Measurements from ENCODE around the gene EID1.

The EID1 gene

DNA sequence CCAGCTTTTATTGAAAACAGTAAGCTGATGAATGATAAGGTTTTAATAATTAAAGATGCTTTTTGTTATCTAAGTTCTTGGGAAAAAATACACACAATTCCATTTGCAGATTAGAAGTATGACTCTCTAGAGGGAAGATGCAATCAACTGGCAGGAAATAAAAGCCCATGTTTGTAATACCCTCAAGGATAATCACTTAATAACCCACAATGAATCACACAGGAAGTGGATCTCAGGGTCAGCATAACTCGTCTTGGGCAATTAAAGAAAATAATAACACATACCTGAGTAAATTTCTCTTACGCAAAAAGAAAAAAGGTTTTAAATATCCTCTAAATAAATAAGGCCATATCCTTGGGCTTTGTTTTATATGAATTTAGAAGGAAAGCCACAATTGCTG, 9.4 kb upstream of the EID1 start:
- no peak for DNase-seq (ENCODE audit: low read depth, low spot score)

- no peak for DNase-seq (ENCODE audit: low read depth, low spot score)
Observed at GRCh38 chr15:48869966-48870365, 8.0 kb upstream of the EID1 start.

DNA sequence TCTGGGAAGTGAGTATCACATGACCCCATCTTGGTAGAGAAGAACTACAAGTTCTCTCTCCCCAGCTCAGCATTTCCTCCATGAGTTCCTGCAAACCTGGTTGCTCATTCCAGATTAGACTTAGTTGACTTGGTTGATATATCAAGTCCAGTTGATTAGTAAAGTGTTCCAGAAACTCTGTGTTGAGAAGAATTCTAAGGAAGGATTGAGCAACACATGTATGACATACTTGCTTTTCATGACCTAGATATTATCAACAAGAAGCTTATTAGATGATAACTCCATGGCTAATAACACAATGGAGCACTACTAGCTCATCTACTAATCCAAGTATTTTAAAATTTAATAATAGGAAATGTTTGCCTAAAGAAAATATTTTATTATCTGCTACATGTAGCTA, 6.4 kb upstream of the EID1 start:
- no peak for DNase-seq (ENCODE audit: low read depth, low spot score)

DNA sequence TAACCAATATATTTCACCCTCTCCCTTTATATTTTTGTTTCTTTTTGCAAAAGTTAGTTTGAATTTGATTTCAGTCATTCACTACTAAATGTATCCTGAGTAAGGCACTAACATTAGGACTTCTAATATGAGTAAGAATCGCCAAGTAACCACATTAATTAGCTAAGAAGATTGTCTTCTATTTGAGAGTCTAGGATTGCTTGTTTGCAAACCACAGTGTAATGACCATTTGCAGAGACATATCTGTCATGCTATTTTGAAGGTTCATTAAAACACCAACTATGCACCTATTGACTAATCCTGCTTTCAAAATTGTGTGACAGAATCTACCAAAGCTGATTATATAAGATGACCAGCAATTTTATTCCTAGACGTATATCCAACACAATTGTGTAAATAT, 5.3 kb upstream of the EID1 start:
- DNase-seq (ENCODE audit: low read depth, low spot score), result no peak

DNA sequence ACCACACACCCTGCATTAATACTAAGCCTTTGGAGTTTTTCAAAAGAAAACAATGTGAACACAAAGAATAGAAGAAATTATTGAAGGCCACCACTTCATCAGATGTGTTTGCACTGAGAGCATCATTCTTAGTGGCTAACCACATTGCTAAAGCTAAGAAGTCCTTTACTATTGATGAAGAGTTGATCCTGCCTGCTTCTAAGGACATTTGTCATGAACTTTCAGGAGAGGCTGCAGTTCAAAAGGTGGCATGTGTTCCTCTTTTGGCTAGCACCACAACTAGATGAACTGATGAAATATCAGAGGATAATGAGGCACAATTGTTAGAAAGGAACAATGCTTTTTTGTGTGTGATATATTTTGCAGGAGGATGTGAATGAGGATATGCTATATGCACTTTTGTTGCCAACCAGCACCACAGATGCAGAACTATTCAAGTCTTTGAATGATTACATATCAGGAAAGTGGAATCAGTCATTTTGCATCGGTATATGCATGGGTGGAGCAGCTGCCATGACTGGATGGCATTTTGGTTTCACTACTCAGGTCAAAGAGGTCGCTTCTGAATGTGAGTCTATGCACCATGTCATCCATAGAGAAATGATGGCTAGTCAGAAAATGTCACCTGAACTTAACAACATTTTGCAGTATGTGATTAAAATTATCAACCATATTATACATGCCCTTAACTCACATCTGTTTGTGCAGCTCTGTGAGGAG, 2.5 kb upstream of the EID1 start:
- no peak for DNase-seq (ENCODE audit: low read depth, low spot score)

DNA sequence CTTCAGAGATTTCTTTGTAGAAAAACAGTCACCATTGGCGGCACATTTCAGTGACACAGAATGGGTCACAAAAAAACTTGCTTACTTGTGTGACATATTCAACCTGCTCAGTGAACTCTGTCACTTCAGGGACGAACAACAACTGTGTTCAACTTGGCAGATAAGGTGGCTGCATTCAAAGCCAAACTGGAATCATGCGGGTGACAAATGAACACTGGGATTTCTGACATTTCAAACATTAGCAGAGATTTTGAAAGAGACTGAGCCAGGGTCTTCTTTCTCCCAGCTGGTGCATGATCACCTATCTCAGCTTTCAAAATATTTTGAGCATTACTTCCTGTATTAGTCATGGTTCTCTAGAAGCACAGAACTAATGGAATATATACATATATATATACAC, 1.9 kb upstream of the EID1 start:
- DNase-seq (ENCODE audit: low read depth, low spot score), result no peak

- DNase-seq (ENCODE audit: low read depth, low spot score), result no peak
Observed at GRCh38 chr15:48880070-48880634, 2.2 kb downstream of the EID1 start.

- no peak for DNase-seq (ENCODE audit: low read depth, low spot score)
Observed at GRCh38 chr15:48883699-48884098, 5.8 kb downstream of the EID1 start.

- DNase-seq (ENCODE audit: low read depth, low spot score), result no peak
Observed at GRCh38 chr15:48887144-48887543, 9.2 kb downstream of the EID1 start.

GRCh38 chr15:48888191-48888590, 10.3 kb downstream of the EID1 start:
- no peak for DNase-seq (ENCODE audit: low read depth, low spot score)

- DNase-seq (ENCODE audit: low read depth, low spot score), result no peak
Observed at GRCh38 chr15:48888836-48889235, 10.9 kb downstream of the EID1 start.

- DNase-seq (ENCODE audit: low read depth, low spot score), result no peak
Observed at GRCh38 chr15:48889925-48890324, 12.0 kb downstream of the EID1 start.

- DNase-seq (ENCODE audit: low read depth, low spot score), result no peak
Observed at GRCh38 chr15:48890375-48890972, 12.5 kb downstream of the EID1 start.

GRCh38 chr15:48891232-48891765, 13.4 kb downstream of the EID1 start:
- DNase-seq (ENCODE audit: low read depth, low spot score), result no peak

GRCh38 chr15:48893311-48893710, 15.4 kb downstream of the EID1 start:
- DNase-seq (ENCODE audit: low read depth, low spot score), result no peak

DNA sequence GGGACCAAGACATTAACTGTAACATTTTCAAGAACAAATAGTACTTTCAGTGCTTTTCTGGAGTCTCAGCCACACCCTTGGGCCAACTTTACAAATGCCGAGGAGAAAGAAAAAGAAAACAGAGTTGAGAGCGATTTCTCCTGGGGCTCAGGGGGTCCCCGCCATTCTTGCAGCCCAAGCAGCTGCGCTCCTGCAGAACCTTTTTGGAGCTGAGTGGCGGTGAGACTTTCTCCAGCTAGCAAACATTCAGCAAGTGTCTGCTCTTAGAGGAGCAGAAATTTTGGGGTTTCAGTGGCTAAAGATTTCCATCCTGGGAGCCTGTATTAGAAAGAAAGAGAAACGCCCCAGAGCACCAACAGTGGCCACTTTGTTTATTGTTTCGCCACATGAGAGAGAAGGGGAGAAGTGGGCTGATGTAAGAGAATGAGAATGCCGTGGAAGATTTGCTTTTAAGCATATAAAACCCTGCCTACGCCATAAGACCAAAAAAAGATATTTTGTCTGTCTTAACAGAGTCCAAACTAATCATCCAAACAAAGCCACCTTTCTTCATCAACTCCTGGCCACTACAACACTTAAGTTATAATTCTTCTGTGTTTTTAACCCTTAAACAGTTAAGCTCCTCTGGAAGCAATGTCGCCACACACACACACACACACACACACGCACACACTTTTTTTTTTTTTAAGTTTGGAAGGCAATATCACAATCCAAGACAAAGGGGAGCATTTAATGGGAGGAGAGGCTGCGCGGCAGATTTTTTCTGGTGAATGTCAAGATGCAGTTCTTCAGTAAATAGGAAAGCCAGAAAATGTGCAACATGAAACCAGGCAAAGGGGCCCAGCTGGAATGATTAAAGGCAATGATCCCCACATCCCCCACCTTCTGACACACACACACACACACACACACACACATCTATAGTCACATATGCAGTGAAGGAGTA, 19.2 kb downstream of the EID1 start:
- DNase-seq (ENCODE audit: low read depth, low spot score), result peak; percentile 9

GRCh38 chr15:48898032-48898431, 20.1 kb downstream of the EID1 start:
- no peak for DNase-seq (ENCODE audit: low read depth, low spot score)

DNA sequence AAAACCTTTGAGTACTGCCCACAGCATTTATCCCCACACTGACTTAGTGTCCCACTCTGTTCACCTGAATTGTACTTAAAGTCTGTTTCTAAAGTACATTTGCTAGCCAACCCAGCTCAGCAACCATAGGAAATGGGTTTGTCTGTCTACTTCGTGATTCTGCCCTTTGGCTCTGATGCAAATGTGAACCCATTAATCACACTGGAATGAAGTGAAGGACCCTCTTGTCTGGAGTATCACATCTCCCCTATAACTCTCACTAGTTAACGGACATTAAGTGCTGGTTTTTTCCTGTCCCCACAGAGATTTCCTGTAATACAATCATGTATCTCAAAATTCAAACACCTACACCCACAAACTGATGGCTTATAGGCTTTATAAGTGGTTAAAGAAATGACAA, 20.5 kb downstream of the EID1 start:
- DNase-seq (ENCODE audit: low read depth, low spot score), result no peak

DNA sequence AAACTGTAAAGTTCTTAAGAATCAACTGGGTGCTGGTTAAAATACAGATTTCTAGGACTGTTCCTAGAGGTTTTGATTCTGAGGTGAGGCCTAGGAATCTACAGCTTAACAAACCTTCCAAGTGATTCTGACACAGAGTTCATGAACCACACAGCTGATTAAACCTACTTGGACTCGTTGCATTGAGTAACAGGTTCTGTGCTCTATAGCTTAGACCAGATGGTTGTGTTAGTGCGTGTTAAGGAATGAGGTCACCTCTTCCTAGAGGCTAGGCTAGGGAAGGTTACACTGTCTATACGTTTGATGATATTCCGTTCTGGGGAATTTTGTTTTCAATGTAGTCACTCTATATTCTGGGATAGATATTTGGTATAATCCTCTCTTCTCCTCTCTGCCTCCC, 21.9 kb downstream of the EID1 start:
- DNase-seq (ENCODE audit: low read depth, low spot score), result no peak

GRCh38 chr15:48904758-48905157, 26.8 kb downstream of the EID1 start:
- no peak for DNase-seq (ENCODE audit: low read depth, low spot score)

- peak; percentile 52 for DNase-seq (ENCODE audit: low read depth, low spot score)
Observed at GRCh38 chr15:48905216-48905615, 27.3 kb downstream of the EID1 start.

GRCh38 chr15:48905847-48906246, 27.9 kb downstream of the EID1 start:
- no peak for DNase-seq (ENCODE audit: low read depth, low spot score)

Data from ELF-1 (cell line).